Measurements from ENCODE around the gene ABHD4. TPM values are rescaled to one million over a fixed set of nuclear protein-coding genes. Genes with fewer than 3 reads are reported as not detected.
A peak's percentile ranks its signal among the peaks of the same experiment; 100 is the strongest.
"Not testable (repeated sequence)": the region's sequence is repeated elsewhere in the genome, so short reads cannot be mapped to it uniquely, and the experiment has no call there.

Gene ABHD4
- total RNA-seq, 1 donor from 2014 or later = 8.3 TPM

- DNase-seq (ENCODE audit: low read depth in 2 of 2) = no peak
These were observed 28.5 kb downstream of the ABHD4 start for GRCh38 chr14:22626590-22626989.

GRCh38 chr14:22627506-22628263 is 29.6 kb downstream of the ABHD4 start:
- DNase-seq (ENCODE audit: low read depth in 2 of 2) = no peak

- no peak for DNase-seq (ENCODE audit: low read depth in 2 of 2)
These were observed 31.3 kb downstream of the ABHD4 start for GRCh38 chr14:22629361-22629760.

- DNase-seq (ENCODE audit: low read depth in 2 of 2) = no peak
These were observed 32.0 kb downstream of the ABHD4 start for GRCh38 chr14:22630066-22630465.

GRCh38 chr14:22630486-22630885 is 32.4 kb downstream of the ABHD4 start:
- DNase-seq (ENCODE audit: low read depth in 2 of 2) = peak in 1 of 2 donors; percentile 54

- DNase-seq (ENCODE audit: low read depth in 2 of 2) = no peak
These were observed 36.3 kb downstream of the ABHD4 start for GRCh38 chr14:22634233-22634900.

- DNase-seq (ENCODE audit: low read depth in 2 of 2) = not testable (repeated sequence)
These were observed 37.9 kb downstream of the ABHD4 start for GRCh38 chr14:22635980-22636379.

- DNase-seq (ENCODE audit: low read depth in 2 of 2) = no peak
These were observed 42.1 kb downstream of the ABHD4 start for GRCh38 chr14:22640192-22640591.

GRCh38 chr14:22641846-22642245 is 43.7 kb downstream of the ABHD4 start:
- DNase-seq (ENCODE audit: low read depth in 2 of 2) = no peak

GRCh38 chr14:22644305-22644635 is 46.2 kb downstream of the ABHD4 start, which contains the start of gene OR6J1:
TSS of gene OR6J1 (minus strand) at chr14:22644352. CDS start at chr14:22634811, 9,541 bp downstream.
- no peak for DNase-seq (ENCODE audit: low read depth in 2 of 2)

GRCh38 chr14:22646570-22647254 is 48.6 kb downstream of the ABHD4 start:
- no peak for DNase-seq (ENCODE audit: low read depth in 2 of 2)

- DNase-seq (ENCODE audit: low read depth in 2 of 2) = no peak
These were observed 50.4 kb downstream of the ABHD4 start for GRCh38 chr14:22648506-22648905.

GRCh38 chr14:22650046-22650739 is 52.1 kb downstream of the ABHD4 start:
- no peak for DNase-seq (ENCODE audit: low read depth in 2 of 2)

GRCh38 chr14:22650960-22651521 is 52.9 kb downstream of the ABHD4 start:
- no peak for DNase-seq (ENCODE audit: low read depth in 2 of 2)

- DNase-seq (ENCODE audit: low read depth in 2 of 2) = no peak
These were observed 53.5 kb downstream of the ABHD4 start for GRCh38 chr14:22651586-22651985.

- peak; percentile 76 to 81 for DNase-seq (ENCODE audit: low read depth in 2 of 2)
These were observed 55.0 kb downstream of the ABHD4 start for GRCh38 chr14:22653012-22653621.

- DNase-seq (ENCODE audit: low read depth in 2 of 2) = peak in 1 of 2 donors; percentile 36
These were observed 58.1 kb downstream of the ABHD4 start for GRCh38 chr14:22656226-22656625.

GRCh38 chr14:22656945-22657731 is 59.0 kb downstream of the ABHD4 start:
- peak in 1 of 2 donors; percentile 43 for DNase-seq (ENCODE audit: low read depth in 2 of 2)

- DNase-seq (ENCODE audit: low read depth in 2 of 2) = peak; percentile 79 to 83
These were observed 59.8 kb downstream of the ABHD4 start for GRCh38 chr14:22657861-22658260.

GRCh38 chr14:22658946-22659345 is 60.8 kb downstream of the ABHD4 start:
- peak in 1 of 2 donors; percentile 56 for DNase-seq (ENCODE audit: low read depth in 2 of 2)
